IMR-90 (cell line): Measurements from ENCODE around the gene RAD1. TPM values are rescaled to one million over a fixed set of nuclear protein-coding genes. Genes with fewer than 3 reads are reported as not detected.

Experiments
- ATAC-seq: fragments of 200-7000 bp; cut with Tn5 transposase; 2 replicates; pipeline ENCODE4 v1.9.1; 2020; ENCODE audit warnings: low read depth, mild to moderate bottlenecking, moderate library complexity
- BruUV-seq: library from RNA; stranded (reverse); fragments of 400-500 nt; replicated peaks from 2 replicates; lab custom pipeline; 2021; lab: Mats Ljungman, UMichigan
- CTCF ChIA-PET: fragments of 300-600 bp; formaldehyde crosslinking; extraction: SDS; loops from one replicate; lab custom pipeline; 2021; ENCODE audit warnings: antibody characterized with exemption; lab: Yijun Ruan, JAX
- POLR2A ChIA-PET: fragments of 300-600 bp; sonication (Branson Sonifier 250); formaldehyde crosslinking; loops from one replicate; lab custom pipeline; 2022; ENCODE audit warnings: antibody characterized with exemption; ENCODE audit not compliant: unreplicated experiment; lab: Charles Lee
- DNase-seq: peaks from one replicate; pipeline ENCODE4 v3.0.0; 2013
- H2AFZ ChIP-seq: replicated peaks from 2 replicates; pipeline ENCODE3; 2013; ENCODE audit warnings: low read length, mild to moderate bottlenecking; ENCODE audit not compliant: poor library complexity
- H2AK5ac ChIP-seq: 2 replicates; pipeline ENCODE4 v1.6.1; 2013; ENCODE audit warnings: low read depth, low read length, inconsistent platforms
- H2AK9ac ChIP-seq: replicated peaks from 2 replicates; pipeline ENCODE3; 2013; ENCODE audit warnings: mild to moderate bottlenecking, low read depth, low read length, moderate library complexity; ENCODE audit not compliant: poor library complexity
- H2BK120ac ChIP-seq: 2 replicates; pipeline ENCODE4 v1.6.1; 2013; ENCODE audit warnings: low read depth, low read length, inconsistent platforms
- H2BK15ac ChIP-seq: 3 replicates; pipeline ENCODE4 v1.6.1; 2013; ENCODE audit warnings: low read depth, low read length, inconsistent platforms
- H2BK20ac ChIP-seq: 2 replicates; pipeline ENCODE4 v1.6.1; 2013; ENCODE audit warnings: low read depth, mild to moderate bottlenecking, inconsistent platforms, low read length, moderate library complexity
- H2BK5ac ChIP-seq: 2 replicates; pipeline ENCODE4 v1.6.1; 2013; ENCODE audit warnings: mild to moderate bottlenecking, low read depth, low read length, inconsistent platforms; ENCODE audit not compliant: poor library complexity, severe bottlenecking
- H3K14ac ChIP-seq: replicated peaks from 2 replicates; pipeline ENCODE4 v1.6.1; 2013; ENCODE audit warnings: low read depth, low read length, inconsistent platforms
- H3K18ac ChIP-seq: 2 replicates; pipeline ENCODE4 v1.6.1; 2013; ENCODE audit warnings: low read depth, low read length, control low read depth
- H3K23ac ChIP-seq: 2 replicates; pipeline ENCODE4 v1.6.1; 2013; ENCODE audit warnings: low read depth, low read length, inconsistent platforms
- H3K27ac ChIP-seq: 2 replicates; pipeline ENCODE4 v1.5.1; 2013; ENCODE audit warnings: mild to moderate bottlenecking, control low read depth, low read length; ENCODE audit not compliant: insufficient read depth
- H3K27me3 ChIP-seq: 2 replicates; pipeline ENCODE4 v1.6.1; 2013; ENCODE audit warnings: low read length; ENCODE audit not compliant: control insufficient read depth, insufficient read depth
- H3K36me3 ChIP-seq: 2 replicates; pipeline ENCODE4 v1.6.1; 2013; ENCODE audit warnings: low read length, mixed read lengths; ENCODE audit not compliant: control insufficient read depth, insufficient read depth
- H3K4ac ChIP-seq: 2 replicates; pipeline ENCODE4 v1.6.1; 2013; ENCODE audit warnings: low read depth, low read length, inconsistent platforms
- H3K4me1 ChIP-seq: 2 replicates; pipeline ENCODE4 v1.6.1; 2013; ENCODE audit warnings: low read length, mixed read lengths; ENCODE audit not compliant: control insufficient read depth, insufficient read depth
- H3K4me2 ChIP-seq: 2 replicates; pipeline ENCODE4 v1.6.1; 2013; ENCODE audit warnings: low read depth, mild to moderate bottlenecking, control low read depth, low read length, moderate library complexity
- H3K4me3 ChIP-seq: 2 replicates; pipeline ENCODE4 v1.5.1; 2013; ENCODE audit warnings: low read depth, mild to moderate bottlenecking, control low read depth, low read length, moderate library complexity; ENCODE audit not compliant: insufficient read depth
- H3K56ac ChIP-seq: 2 replicates; pipeline ENCODE4 v1.6.1; 2013; ENCODE audit warnings: low read length, inconsistent platforms; ENCODE audit not compliant: insufficient read depth; ENCODE audit errors: extremely low read depth
- H3K79me1 ChIP-seq, 2 experiments: 2 replicates each; pipeline ENCODE4 v1.6.1; 2013; ENCODE audit warnings: low read length in 2 of 2, inconsistent platforms in 1 of 2, low read depth in 1 of 2
- H3K9ac ChIP-seq: 2 replicates; pipeline ENCODE4 v1.6.1; 2013; ENCODE audit warnings: low read depth, low read length, control low read depth
- H3K9me1 ChIP-seq: 2 replicates; pipeline ENCODE4 v1.6.1; 2013; ENCODE audit warnings: low read length, inconsistent platforms; ENCODE audit not compliant: insufficient read depth
- H3K9me3 ChIP-seq: 2 replicates; pipeline ENCODE4 v1.6.1; 2013; ENCODE audit warnings: low read length; ENCODE audit not compliant: control insufficient read depth, insufficient read depth
- H4K20me1 ChIP-seq: 2 replicates; pipeline ENCODE4 v1.6.1; 2013; ENCODE audit warnings: low read length, inconsistent platforms; ENCODE audit not compliant: insufficient read depth
- H4K5ac ChIP-seq: 2 replicates; pipeline ENCODE4 v1.6.1; 2013; ENCODE audit warnings: mild to moderate bottlenecking, low read depth, low read length, control low read depth
- H4K8ac ChIP-seq, 2 experiments: 2 replicates each; pipeline ENCODE4 v1.6.1; 2013; ENCODE audit warnings: low read depth in 2 of 2, low read length in 2 of 2, control low read depth in 1 of 2, inconsistent platforms in 1 of 2
- H4K91ac ChIP-seq: 2 replicates; pipeline ENCODE4 v1.6.1; 2013; ENCODE audit warnings: low read depth, low read length, inconsistent platforms; ENCODE audit not compliant: insufficient read depth
- BHLHE40 ChIP-seq: fragments of 150-350 bp; IDR thresholded peaks from 2 replicates; pipeline ENCODE4 v1.6.1; 2016; ENCODE audit warnings: mild to moderate bottlenecking, low read depth, low read length
- CEBPB ChIP-seq: IDR thresholded peaks from 2 replicates; pipeline ENCODE4 v1.6.1; 2012; ENCODE audit warnings: low read depth, low read length, improper control_type of control experiment
- CHD1 ChIP-seq: IDR thresholded peaks from 2 replicates; pipeline ENCODE4 v1.6.1; 2012; ENCODE audit warnings: low read depth, low read length, improper control_type of control experiment
- ELK1 ChIP-seq: fragments of 150-350 bp; IDR thresholded peaks from 2 replicates; pipeline ENCODE4 v1.6.1; 2016; ENCODE audit warnings: low read depth, mild to moderate bottlenecking, low read length, moderate library complexity, borderline replicate concordance
- FOS ChIP-seq: fragments of 150-350 bp; IDR thresholded peaks from 2 replicates; pipeline ENCODE4 v1.6.1; 2016; ENCODE audit warnings: low read depth, low read length
- MAFK ChIP-seq: IDR thresholded peaks from 2 replicates; pipeline ENCODE4 v1.6.1; 2012; ENCODE audit warnings: low read depth, low read length, improper control_type of control experiment
- MAZ ChIP-seq: IDR thresholded peaks from 2 replicates; pipeline ENCODE4 v1.6.1; 2012; ENCODE audit warnings: low read depth, mild to moderate bottlenecking, low read length, improper control_type of control experiment, moderate library complexity, borderline replicate concordance
- MXI1 ChIP-seq: IDR thresholded peaks from 2 replicates; pipeline ENCODE4 v1.6.1; 2012; ENCODE audit warnings: low read depth, mild to moderate bottlenecking, low read length, moderate library complexity, borderline replicate concordance
- NFE2L2 ChIP-seq: fragments of 150-350 bp; IDR thresholded peaks from 2 replicates; pipeline ENCODE4 v1.6.1; 2016; ENCODE audit warnings: low read depth, mild to moderate bottlenecking, low read length
- POLR2A ChIP-seq: IDR thresholded peaks from 2 replicates; pipeline ENCODE4 v1.6.1; 2012; ENCODE audit warnings: mild to moderate bottlenecking, low read depth, low read length
- RAD21 ChIP-seq: IDR thresholded peaks from 2 replicates; pipeline ENCODE4 v1.6.1; 2012; ENCODE audit warnings: low read length, improper control_type of control experiment
- RCOR1 ChIP-seq: IDR thresholded peaks from 2 replicates; pipeline ENCODE4 v1.6.1; 2012; ENCODE audit warnings: mild to moderate bottlenecking, low read length, improper control_type of control experiment; ENCODE audit not compliant: insufficient replicate concordance
- RFX5 ChIP-seq: IDR thresholded peaks from 2 replicates; pipeline ENCODE4 v1.8.0; 2012; ENCODE audit warnings: low read depth, mild to moderate bottlenecking, low read length, moderate library complexity
- SMC3 ChIP-seq: fragments of 150-350 bp; IDR thresholded peaks from 2 replicates; pipeline ENCODE4 v1.6.1; 2016; ENCODE audit warnings: low read depth, mild to moderate bottlenecking, antibody characterized with exemption, low read length, moderate library complexity
- USF2 ChIP-seq: fragments of 150-350 bp; IDR thresholded peaks from 2 replicates; pipeline ENCODE4 v1.6.1; 2017; ENCODE audit warnings: mild to moderate bottlenecking, antibody characterized with exemption, low read length, low read depth
- WGBS, 2 experiments: methylation state at CpG; one replicate each; pipeline versions ENCODE4 v1.1.5 to v1.1.7; 2013; ENCODE audit warnings: missing lambda C conversion rate in 2 of 2; ENCODE audit not compliant: insufficient read length in 1 of 2; ENCODE audit errors: extremely low coverage in 2 of 2; 5-methylcytosine and 5-hydroxymethylcytosine counted together
- dilution Hi-C: fragments of 300-500 bp; cut with HindIII; formaldehyde crosslinking; loops from one replicate; pipeline ENCODE4 v1.14.3; 2018; ENCODE audit warnings: low sequenced_read_pairs; ENCODE audit not compliant: unreplicated experiment
- in situ Hi-C: fragments of 300-500 bp; cut with MboI; formaldehyde crosslinking; loops from 3 replicates; pipeline ENCODE4 v1.14.3; 2019; ENCODE audit warnings: low sequenced_read_pairs, inconsistent platforms, mixed read lengths
- intact Hi-C: fragments of 100-400 bp; cut with micrococcal nuclease; formaldehyde crosslinking; loops from 2 replicates; pipeline ENCODE4 v1.10.0; 2022
- polyA plus RNA-seq, 3 experiments: library from polyadenylated mRNA; depleted of rRNA; stranded (reverse); fragments of >200 nt; gene quantifications; 2 replicates each; pipeline ENCODE4 v1.2.3, GENCODE V29; 2012; ENCODE audit warnings: low replicate concordance in 1 of 3
- total RNA-seq: library from RNA; depleted of rRNA; stranded (reverse); fragments of >200 nt; gene quantifications from 2 replicates; pipeline ENCODE4 v1.2.3, GENCODE V29; 2012

RAD1 gene
- total and polyA plus RNA-seq, 2 of the 4 experiments (the other 2 are of a cell fraction): 18.5 to 21.5 TPM

- Histone ChIP-seq H3K4ac (no peak overlapping the region), H2AK5ac (no peak overlapping the region), H3K14ac (no peak overlapping the region), H4K20me1 (no peaks in the 10 kb centered on the region), H3K56ac (no peak overlapping the region), H4K8ac (no peak overlapping the region), H2BK20ac (no peak overlapping the region), H3K79me1 (no peaks in the 10 kb centered on the region), H2BK15ac (no peak overlapping the region), H3K4me3 (no peak overlapping the region), H2BK120ac (no peak overlapping the region), H3K36me3 (peaks cover 9% of the 10 kb centered on the region; the same call in 1 of the 2 replicates), H4K5ac (no peak overlapping the region), H3K27ac (no peak overlapping the region), H3K9me1 (no peaks in the 10 kb centered on the region), H3K4me1 (no peaks in the 10 kb centered on the region), H2BK5ac (no peak overlapping the region), H3K23ac (no peak overlapping the region), H3K27me3 (no peaks in the 10 kb centered on the region), H2AK9ac (no peak overlapping the region), H3K9ac (no peak overlapping the region), H3K9me3 (no peaks in the 10 kb centered on the region), H2AFZ (no peak overlapping the region), H3K18ac (no peak overlapping the region), H4K91ac (no peak overlapping the region), H3K4me2 (no peak overlapping the region)
- in situ Hi-C loops (loop anchor here (25.0 kb wide), 1 partner anchor 911 kb away; the partner anchor contains the start of gene SLC45A2), intact Hi-C loops (loop anchor here (1.0 to 5.0 kb wide), 5 partner anchors 56 to 424 kb away; no protein-coding TSS in a partner anchor), dilution Hi-C loops (no loop called here)
- peak; percentile 77 for DNase-seq
- WGBS, 2 experiments: no CpG with 5 or more reads among the region's 3 CpGs
- no TSS peak for BruUV-seq
- ATAC-seq: peak; percentile 90
- ChIA-PET CTCF (interaction anchor here (0.7 to 1.6 kb wide), 9 partner anchors 26 to 423 kb away, joined by 3 to 13 read pairs (median 3); no protein-coding TSS in a partner anchor), POLR2A (interaction anchor here (0.6 kb wide), 1 partner anchor 375 kb away, joined by 3 read pairs; no protein-coding TSS in a partner anchor)
- TF ChIP-seq RFX5 (no peak), FOS (no peak), CEBPB (no peak), RCOR1 (no peak), POLR2A (0 out of 2 replicates have a peak, but pooled peaks have one; percentile 38), MAFK (no peak), ELK1 (no peak), NFE2L2 (no peak), MAZ (no peak), CHD1 (no peak), RAD21 (peak; percentile 92), BHLHE40 (no peak), USF2 (no peak), SMC3 (peak; percentile 94), MXI1 (no peak)
Measured at GRCh38 chr5:34898258-34898895, 16.9 kb downstream of the RAD1 start.
